Hepatocyte (in vitro differentiated cells): ENCODE measurements around the gene RNF4. TPM values are rescaled to one million over a fixed set of nuclear protein-coding genes. Genes with fewer than 3 reads are reported as not detected.

Experiments
- DNase-seq: peaks from one replicate; pipeline ENCODE4 v3.0.0-alpha.2; 2016; ENCODE audit warnings: low spot score
- H2AFZ ChIP-seq: fragments of 200-600 bp; sonication (generic); 2 replicates; pipeline ENCODE4 v1.6.0; 2016; ENCODE audit warnings: antibody characterized with exemption, mild to moderate bottlenecking
- H3K27ac ChIP-seq: fragments of 200-600 bp; sonication (generic); 2 replicates; pipeline ENCODE4 v1.5.1; 2016; ENCODE audit warnings: mild to moderate bottlenecking
- H3K27me3 ChIP-seq: fragments of 200-600 bp; sonication (generic); 2 replicates; pipeline ENCODE4 v1.6.1; 2016
- H3K36me3 ChIP-seq: fragments of 200-600 bp; sonication (generic); replicated peaks from 2 replicates; pipeline ENCODE4 v1.5.1; 2016; ENCODE audit warnings: low read depth; ENCODE audit not compliant: insufficient read depth
- H3K4me1 ChIP-seq: fragments of 200-600 bp; sonication (generic); 2 replicates; pipeline ENCODE4 v1.5.1; 2016; ENCODE audit warnings: mild to moderate bottlenecking, moderate library complexity; ENCODE audit not compliant: insufficient read depth
- H3K4me2 ChIP-seq: fragments of 200-600 bp; sonication (generic); 2 replicates; pipeline ENCODE4 v1.6.0; 2016
- H3K4me3 ChIP-seq: fragments of 200-600 bp; sonication (generic); 2 replicates; pipeline ENCODE4 v1.5.1; 2016; ENCODE audit warnings: mild to moderate bottlenecking
- H3K79me2 ChIP-seq: fragments of 200-600 bp; sonication (generic); 2 replicates; pipeline ENCODE4 v1.6.0; 2017; ENCODE audit warnings: mild to moderate bottlenecking
- H3K9me2 ChIP-seq: fragments of 200-600 bp; sonication (generic); replicated peaks from 2 replicates; pipeline ENCODE4 v1.6.0; 2017; ENCODE audit warnings: mild to moderate bottlenecking; ENCODE audit not compliant: insufficient read depth
- H3K9me3 ChIP-seq: fragments of 200-600 bp; sonication (generic); 2 replicates; pipeline ENCODE4 v1.5.1; 2016; ENCODE audit warnings: low read depth, mild to moderate bottlenecking
- H4K20me1 ChIP-seq: fragments of 200-600 bp; sonication (generic); 2 replicates; pipeline ENCODE4 v1.6.0; 2016; ENCODE audit warnings: mild to moderate bottlenecking; ENCODE audit not compliant: insufficient read depth, poor library complexity, severe bottlenecking
- EZH2 ChIP-seq: fragments of 200-600 bp; sonication (generic); IDR thresholded peaks from 2 replicates; pipeline ENCODE4 v1.6.1; 2016; ENCODE audit warnings: antibody characterized with exemption, mild to moderate bottlenecking, borderline replicate concordance
- EZH2phosphoT487 ChIP-seq: fragments of 200-600 bp; sonication (generic); IDR thresholded peaks from one replicate; pipeline ENCODE4 v1.6.1; 2018; ENCODE audit warnings: antibody characterized with exemption, mild to moderate bottlenecking, low read depth, moderate library complexity; ENCODE audit not compliant: unreplicated experiment, severe bottlenecking
- whole genome bisulfite sequencing: methylation state at CpG from one replicate; pipeline ENCODE4 v1.1.6; 2016; ENCODE audit warnings: low lambda C conversion rate; ENCODE audit errors: missing lambda C conversion rate; 5-methylcytosine and 5-hydroxymethylcytosine counted together
- polyA plus RNA-seq: library from polyadenylated mRNA; unstranded; fragments of >200 nt; fragmentation: Nextera tagmentation; extraction: Ambion mirVana; gene quantifications from 2 replicates; pipeline ENCODE4 v1.2.1, GENCODE V29; 2016
- total RNA-seq: library from RNA; depleted of rRNA; stranded (reverse); fragments of >200 nt; gene quantifications from 2 replicates; pipeline ENCODE4 v1.2.3, GENCODE V29; 2014
- TF ChIP-seq, protein P1 (sequence below): fragments of 200-600 bp; sonication (generic); IDR thresholded peaks from 2 replicates; pipeline ENCODE4 v1.5.1; 2016; ENCODE audit warnings: antibody characterized with exemption, mild to moderate bottlenecking; ENCODE audit not compliant: poor library complexity

Gene RNF4
- total and polyA plus RNA-seq, 2 experiments from 2014 or later: 42.4 to 50.3 TPM

DNA sequence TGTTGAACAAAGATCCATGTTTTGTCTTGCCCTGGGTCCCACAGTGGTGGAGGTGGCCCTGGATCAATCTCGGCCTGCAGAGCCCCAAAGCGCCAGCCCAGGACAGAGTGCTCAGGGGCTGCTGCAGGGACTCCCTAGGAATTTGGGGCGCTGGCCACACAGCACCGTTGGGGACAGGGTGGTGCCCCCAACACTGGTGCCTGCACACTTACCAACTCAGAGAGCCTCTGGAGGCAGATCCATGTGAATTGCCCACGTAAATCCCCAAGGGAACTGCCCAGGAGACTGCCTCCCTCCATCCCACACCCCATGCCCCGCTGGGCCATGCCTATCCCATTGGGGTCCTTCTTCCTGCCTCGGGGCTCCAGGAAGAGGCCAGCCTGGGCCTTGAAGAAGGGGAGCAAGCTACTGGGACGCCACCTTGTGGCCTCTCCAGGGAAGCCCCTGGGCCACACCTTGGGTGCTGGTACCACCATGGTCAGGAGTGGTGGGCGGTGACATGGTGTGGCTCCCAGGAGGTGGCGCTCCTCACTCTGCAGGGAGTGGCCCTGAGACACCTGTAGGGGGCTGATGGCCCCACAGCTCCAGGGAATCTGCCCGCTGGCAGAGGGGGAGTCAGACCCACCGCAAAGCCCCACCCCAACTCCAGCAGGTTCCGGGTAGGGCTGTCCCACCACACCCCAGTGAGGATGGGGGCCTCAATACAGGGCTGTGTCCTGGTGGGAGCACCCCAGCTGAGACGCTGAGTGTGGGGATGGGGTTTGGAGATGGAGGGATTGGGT is 27.3 kb upstream of the RNF4 start:
- no peak overlapping the region for H2AFZ ChIP-seq
- H3K9me3 ChIP-seq: no peaks in the 10 kb centered on the region
- TF ChIP-seq EZH2 (no peak), EZH2phosphoT487 (no peak)
- TF ChIP-seq, protein P1, sequence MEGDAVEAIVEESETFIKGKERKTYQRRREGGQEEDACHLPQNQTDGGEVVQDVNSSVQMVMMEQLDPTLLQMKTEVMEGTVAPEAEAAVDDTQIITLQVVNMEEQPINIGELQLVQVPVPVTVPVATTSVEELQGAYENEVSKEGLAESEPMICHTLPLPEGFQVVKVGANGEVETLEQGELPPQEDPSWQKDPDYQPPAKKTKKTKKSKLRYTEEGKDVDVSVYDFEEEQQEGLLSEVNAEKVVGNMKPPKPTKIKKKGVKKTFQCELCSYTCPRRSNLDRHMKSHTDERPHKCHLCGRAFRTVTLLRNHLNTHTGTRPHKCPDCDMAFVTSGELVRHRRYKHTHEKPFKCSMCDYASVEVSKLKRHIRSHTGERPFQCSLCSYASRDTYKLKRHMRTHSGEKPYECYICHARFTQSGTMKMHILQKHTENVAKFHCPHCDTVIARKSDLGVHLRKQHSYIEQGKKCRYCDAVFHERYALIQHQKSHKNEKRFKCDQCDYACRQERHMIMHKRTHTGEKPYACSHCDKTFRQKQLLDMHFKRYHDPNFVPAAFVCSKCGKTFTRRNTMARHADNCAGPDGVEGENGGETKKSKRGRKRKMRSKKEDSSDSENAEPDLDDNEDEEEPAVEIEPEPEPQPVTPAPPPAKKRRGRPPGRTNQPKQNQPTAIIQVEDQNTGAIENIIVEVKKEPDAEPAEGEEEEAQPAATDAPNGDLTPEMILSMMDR: peak; percentile 63
- H3K4me2 ChIP-seq: no peak overlapping the region
- no peaks in the 10 kb centered on the region for H3K9me2 ChIP-seq
- WGBS: 58% methylated on average over 13 of the region's 14 CpGs
- no peaks in the 10 kb centered on the region for H3K36me3 ChIP-seq
- H3K4me3 ChIP-seq: no peak overlapping the region
- no peak overlapping the region for H3K27ac ChIP-seq
- H3K79me2 ChIP-seq: no peaks in the 10 kb centered on the region
- H4K20me1 ChIP-seq: no peaks in the 10 kb centered on the region
- H3K4me1 ChIP-seq: no peaks in the 10 kb centered on the region
- peak; percentile 70 for DNase-seq
- H3K27me3 ChIP-seq: no peaks in the 10 kb centered on the region

DNA sequence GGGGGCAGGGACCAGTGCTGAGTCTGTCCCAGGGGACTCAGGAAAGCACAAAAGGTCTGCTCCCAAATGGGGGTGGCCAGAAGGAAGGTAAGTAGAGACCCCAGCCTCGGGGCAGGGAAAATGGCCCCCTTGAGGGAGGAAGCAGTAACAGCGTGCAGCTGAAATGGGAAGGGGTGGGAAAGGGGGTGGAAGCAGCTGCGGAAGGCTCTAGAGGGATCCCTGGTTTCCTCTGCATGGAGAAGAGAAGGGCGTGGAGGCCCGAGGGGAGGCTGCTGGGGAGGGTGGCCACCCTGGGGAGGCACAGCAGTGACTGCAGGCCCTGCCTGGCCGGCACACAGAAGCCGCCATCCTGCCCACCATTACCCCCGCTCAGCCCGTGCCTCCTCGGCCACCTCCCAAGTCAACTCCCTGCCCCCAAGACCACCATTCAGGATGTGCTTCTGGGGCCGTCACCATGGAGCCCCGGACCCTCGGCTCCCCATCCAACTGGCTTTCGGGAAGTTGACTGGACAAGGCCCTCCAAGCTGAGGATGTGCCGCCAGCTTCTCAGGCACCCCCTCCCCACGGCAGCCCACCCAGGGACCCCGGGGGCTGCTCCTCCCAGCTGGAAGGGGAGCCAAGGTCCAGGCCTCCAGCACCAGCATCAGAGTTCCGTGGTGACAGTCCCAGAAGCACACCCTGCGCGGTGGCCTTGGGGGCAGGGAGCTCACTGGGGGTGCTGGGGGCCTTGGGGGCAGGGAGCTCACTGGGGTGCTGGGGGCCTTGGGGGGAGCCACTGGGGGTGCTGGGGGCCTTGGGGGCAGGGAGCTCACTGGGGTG is 26.5 kb upstream of the RNF4 start:
- Histone ChIP-seq H3K9me3 (no peaks in the 10 kb centered on the region), H3K4me2 (no peak overlapping the region), H3K9me2 (no peaks in the 10 kb centered on the region), H3K27ac (no peak overlapping the region), H4K20me1 (no peaks in the 10 kb centered on the region), H3K4me3 (no peak overlapping the region), H2AFZ (no peak overlapping the region), H3K4me1 (no peaks in the 10 kb centered on the region), H3K27me3 (no peaks in the 10 kb centered on the region), H3K79me2 (no peaks in the 10 kb centered on the region), H3K36me3 (no peaks in the 10 kb centered on the region)
- TF ChIP-seq EZH2phosphoT487 (no peak), EZH2 (no peak)
- TF ChIP-seq, protein P1: no peak
- WGBS: 88% methylated on average over 16 of the region's 20 CpGs
- DNase-seq: no peak

DNA sequence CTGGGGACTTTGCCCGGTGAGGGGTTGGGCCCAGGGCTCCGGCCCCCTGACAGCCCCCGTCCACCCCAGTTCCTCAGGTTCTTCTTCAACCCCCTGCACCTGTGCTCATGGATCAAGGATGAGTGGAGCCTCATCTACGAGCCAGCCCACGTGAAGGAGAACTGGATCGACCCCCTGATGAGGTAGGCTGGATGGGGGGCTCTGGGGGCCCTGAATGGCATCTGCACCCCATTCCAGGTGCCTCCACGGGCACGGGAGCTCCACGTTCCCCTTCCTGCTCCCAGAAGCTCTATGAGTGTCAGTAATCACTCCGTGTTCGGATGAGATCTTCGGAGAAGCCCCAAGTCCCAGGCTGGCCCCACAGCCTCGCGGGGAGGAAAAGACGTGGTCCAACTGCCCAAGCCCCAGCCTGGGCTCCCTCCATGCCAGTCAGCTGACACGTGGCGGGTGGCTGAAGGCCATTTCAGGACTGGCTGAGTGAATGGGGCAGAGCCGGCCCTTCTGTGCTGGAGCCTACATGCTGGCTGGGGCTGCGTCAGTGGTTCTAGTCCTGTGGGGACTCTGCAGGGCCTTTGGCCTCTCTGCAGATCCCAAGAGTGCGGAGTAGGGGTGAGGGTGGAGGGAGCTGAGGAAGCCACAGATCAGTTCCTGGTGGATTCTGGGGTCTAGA is 25.7 kb upstream of the RNF4 start:
- no peaks in the 10 kb centered on the region for H3K9me3 ChIP-seq
- no peaks in the 10 kb centered on the region for H4K20me1 ChIP-seq
- H3K4me3 ChIP-seq: no peak overlapping the region
- no peaks in the 10 kb centered on the region for H3K36me3 ChIP-seq
- TF ChIP-seq, protein P1: no peak
- TF ChIP-seq EZH2phosphoT487: no peak
- no peak for TF ChIP-seq EZH2
- H3K9me2 ChIP-seq: no peaks in the 10 kb centered on the region
- WGBS: 92% methylated on average over 16 of the region's 20 CpGs
- no peak overlapping the region for H2AFZ ChIP-seq
- no peaks in the 10 kb centered on the region for H3K79me2 ChIP-seq
- H3K27ac ChIP-seq: no peak overlapping the region
- H3K4me1 ChIP-seq: no peaks in the 10 kb centered on the region
- no peaks in the 10 kb centered on the region for H3K27me3 ChIP-seq
- no peak for DNase-seq
- H3K4me2 ChIP-seq: no peak overlapping the region
